Esophagus squamous epithelium (tissue), 4 donors: Measurements from ENCODE around the gene WDR18.

Experiments
- CTCF ChIP-seq, 6 experiments: fragments of 450-650 bp in 4 of 6; fragments of 200-600 bp in 2 of 6; sonication (generic) in 2 of 6; IDR thresholded peaks; one replicate each; pipeline ENCODE4 v1.5.1; 2016 to 2019; ENCODE audit warnings: antibody characterized with exemption in 6 of 6, mild to moderate bottlenecking in 4 of 6, moderate library complexity in 4 of 6
- POLR2A ChIP-seq, 4 donors: fragments of 450-650 bp; IDR thresholded peaks; one replicate each; pipeline ENCODE4 v1.6.1; 2017; ENCODE audit warnings: antibody characterized with exemption in 4 of 4, mild to moderate bottlenecking in 4 of 4, moderate library complexity in 3 of 4

DNA sequence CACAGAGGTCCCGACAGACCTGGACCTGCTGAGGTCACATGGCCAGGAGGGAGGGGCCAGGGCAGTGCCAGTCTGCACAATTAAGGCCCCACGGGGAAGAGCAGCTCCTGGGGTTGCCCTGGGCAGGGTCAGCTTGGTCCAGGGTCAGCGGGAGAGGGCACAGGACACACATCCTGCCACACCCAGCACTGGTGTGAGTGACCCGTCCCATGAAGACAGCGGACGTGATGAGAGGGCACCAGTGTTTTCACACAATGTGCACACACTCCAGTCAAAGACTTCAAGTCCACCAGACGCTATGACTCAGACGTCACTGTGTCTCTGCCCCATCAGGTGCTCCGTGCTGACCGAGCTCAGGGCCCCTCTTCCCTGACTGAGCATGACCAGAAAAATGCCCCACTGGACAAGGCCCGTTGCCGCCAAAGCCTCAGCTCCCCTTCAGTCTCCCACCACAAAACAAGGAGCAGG lies 32.5 kb downstream of the WDR18 start:
- TF ChIP-seq CTCF (IDR thresholded peaks at IDR 0.05) (no peak), POLR2A (IDR thresholded peaks at IDR 0.05) (no peak)
